Chondrocyte (in vitro differentiated cells): ENCODE measurements around the gene RHBDF2. TPM values are rescaled to one million over a fixed set of nuclear protein-coding genes. Genes with fewer than 3 reads are reported as not detected.

Experiments
- DNase-seq: peaks from one replicate; pipeline ENCODE4 v3.0.0; 2021; ENCODE audit warnings: mixed read lengths, low spot score
- H3K27ac Mint-ChIP-seq: one replicate; pipeline ENCODE4 v1.8.0; 2021; ENCODE audit warnings: mild to moderate bottlenecking, moderate library complexity, mixed read lengths; ENCODE audit not compliant: unreplicated experiment
- H3K27me3 Mint-ChIP-seq: 2 replicates; pipeline ENCODE4 v1.8.0; 2021; ENCODE audit warnings: low read depth, mixed read lengths
- H3K36me3 Mint-ChIP-seq: 2 replicates; pipeline ENCODE4 v1.8.0; 2021; ENCODE audit warnings: low read depth, mixed read lengths
- H3K4me1 Mint-ChIP-seq: 2 replicates; pipeline ENCODE4 v1.8.0; 2021; ENCODE audit warnings: low read depth, mild to moderate bottlenecking, mixed read lengths
- H3K4me3 Mint-ChIP-seq: one replicate; pipeline ENCODE4 v1.8.0; 2021; ENCODE audit warnings: mild to moderate bottlenecking, moderate library complexity, mixed read lengths; ENCODE audit not compliant: unreplicated experiment
- H3K9me3 Mint-ChIP-seq: 2 replicates; pipeline ENCODE4 v1.8.0; 2021; ENCODE audit warnings: low read depth, mixed read lengths
- total RNA-seq: library from RNA; stranded (reverse); gene quantifications from 3 replicates; pipeline ENCODE4 v1.2.1, GENCODE V29; 2021
- TF ChIP-seq, protein P1 (sequence below): fragments of 200-600 bp; sonication (generic); IDR thresholded peaks from 2 replicates; pipeline ENCODE4 v1.5.0; 2021; ENCODE audit warnings: antibody characterized with exemption, mild to moderate bottlenecking, moderate library complexity

Gene RHBDF2
- total RNA-seq, 1 donor from 2014 or later, result 5.4 TPM

DNA sequence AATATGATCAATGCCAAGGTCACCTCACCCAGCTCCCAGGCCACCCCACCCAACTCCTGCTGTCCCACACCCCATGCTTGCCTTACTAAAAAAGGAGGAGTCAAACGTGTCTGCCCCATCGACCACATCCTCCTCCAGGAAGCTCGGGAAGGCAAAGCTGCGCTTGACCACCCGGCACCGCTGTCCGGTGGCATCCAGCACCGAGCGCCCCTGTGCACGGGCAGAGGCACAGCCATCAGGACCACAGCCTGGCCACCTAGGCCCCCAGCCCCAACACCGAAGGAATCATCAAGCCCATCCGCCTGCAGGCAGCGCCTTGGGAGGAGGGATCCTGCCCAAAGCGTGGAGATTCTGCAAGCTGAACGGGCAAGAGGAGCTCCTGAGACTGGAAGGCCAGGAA is 23.6 kb downstream of the RHBDF2 start:
- Mint-ChIP-seq H3K27ac (no peak overlapping the region), H3K9me3 (no peaks in the 10 kb centered on the region), H3K4me1 (peaks cover 4% of the 10 kb centered on the region), H3K27me3 (no peaks in the 10 kb centered on the region), H3K36me3 (no peaks in the 10 kb centered on the region), H3K4me3 (no peak overlapping the region)
- TF ChIP-seq, protein P1, sequence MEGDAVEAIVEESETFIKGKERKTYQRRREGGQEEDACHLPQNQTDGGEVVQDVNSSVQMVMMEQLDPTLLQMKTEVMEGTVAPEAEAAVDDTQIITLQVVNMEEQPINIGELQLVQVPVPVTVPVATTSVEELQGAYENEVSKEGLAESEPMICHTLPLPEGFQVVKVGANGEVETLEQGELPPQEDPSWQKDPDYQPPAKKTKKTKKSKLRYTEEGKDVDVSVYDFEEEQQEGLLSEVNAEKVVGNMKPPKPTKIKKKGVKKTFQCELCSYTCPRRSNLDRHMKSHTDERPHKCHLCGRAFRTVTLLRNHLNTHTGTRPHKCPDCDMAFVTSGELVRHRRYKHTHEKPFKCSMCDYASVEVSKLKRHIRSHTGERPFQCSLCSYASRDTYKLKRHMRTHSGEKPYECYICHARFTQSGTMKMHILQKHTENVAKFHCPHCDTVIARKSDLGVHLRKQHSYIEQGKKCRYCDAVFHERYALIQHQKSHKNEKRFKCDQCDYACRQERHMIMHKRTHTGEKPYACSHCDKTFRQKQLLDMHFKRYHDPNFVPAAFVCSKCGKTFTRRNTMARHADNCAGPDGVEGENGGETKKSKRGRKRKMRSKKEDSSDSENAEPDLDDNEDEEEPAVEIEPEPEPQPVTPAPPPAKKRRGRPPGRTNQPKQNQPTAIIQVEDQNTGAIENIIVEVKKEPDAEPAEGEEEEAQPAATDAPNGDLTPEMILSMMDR, result no peak
- DNase-seq, result no peak

DNA sequence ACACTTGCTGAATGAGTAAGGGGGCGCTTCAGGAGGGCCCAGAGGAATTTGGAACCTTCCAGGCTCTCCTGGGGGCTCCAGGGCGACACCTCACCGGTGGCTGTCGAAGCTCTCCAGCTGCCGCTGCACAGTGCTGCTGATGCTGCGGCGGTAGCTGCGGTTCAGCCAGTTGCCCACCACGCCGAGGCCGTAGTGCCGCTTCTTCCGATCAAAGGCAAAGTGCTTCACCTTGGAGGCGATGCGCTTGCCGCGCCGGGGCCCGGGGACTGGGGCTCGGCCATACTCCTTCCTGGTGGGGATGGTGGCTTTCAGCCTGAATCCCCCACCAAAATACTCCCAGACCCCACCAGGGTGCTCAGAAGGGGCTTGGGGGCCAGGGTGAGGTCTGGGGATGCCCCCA is 24.5 kb downstream of the RHBDF2 start:
- Mint-ChIP-seq H3K27ac (no peak overlapping the region), H3K27me3 (no peaks in the 10 kb centered on the region), H3K36me3 (no peaks in the 10 kb centered on the region), H3K9me3 (no peaks in the 10 kb centered on the region), H3K4me1 (peaks cover 4% of the 10 kb centered on the region), H3K4me3 (no peak overlapping the region)
- no peak for DNase-seq
- TF ChIP-seq, protein P1, result no peak

DNA sequence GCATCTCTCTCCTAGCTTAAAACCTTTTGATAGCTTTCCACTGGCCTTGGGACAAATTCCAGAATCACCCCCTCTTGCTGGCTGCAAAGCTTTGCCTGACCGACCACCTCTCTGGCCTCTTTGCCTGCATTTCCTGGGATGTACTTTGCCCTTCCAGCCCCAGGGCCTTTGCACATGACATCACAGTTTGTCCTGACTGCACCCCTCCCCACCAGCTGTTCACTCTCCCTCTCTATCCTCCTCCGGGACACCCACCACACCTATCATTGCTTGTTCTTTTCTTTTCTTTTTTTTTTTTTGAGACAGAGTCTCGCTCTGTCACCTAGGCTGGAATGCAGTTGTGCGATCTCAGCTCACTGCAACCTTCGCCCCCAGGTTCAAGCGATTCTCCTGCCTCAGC is 25.9 kb downstream of the RHBDF2 start:
- H3K36me3 Mint-ChIP-seq, result no peaks in the 10 kb centered on the region
- H3K27ac Mint-ChIP-seq, result no peak overlapping the region
- H3K9me3 Mint-ChIP-seq, result no peaks in the 10 kb centered on the region
- TF ChIP-seq, protein P1, result no peak
- H3K4me1 Mint-ChIP-seq, result no peaks in the 10 kb centered on the region
- H3K4me3 Mint-ChIP-seq, result no peak overlapping the region
- no peaks in the 10 kb centered on the region for H3K27me3 Mint-ChIP-seq
- no peak for DNase-seq

DNA sequence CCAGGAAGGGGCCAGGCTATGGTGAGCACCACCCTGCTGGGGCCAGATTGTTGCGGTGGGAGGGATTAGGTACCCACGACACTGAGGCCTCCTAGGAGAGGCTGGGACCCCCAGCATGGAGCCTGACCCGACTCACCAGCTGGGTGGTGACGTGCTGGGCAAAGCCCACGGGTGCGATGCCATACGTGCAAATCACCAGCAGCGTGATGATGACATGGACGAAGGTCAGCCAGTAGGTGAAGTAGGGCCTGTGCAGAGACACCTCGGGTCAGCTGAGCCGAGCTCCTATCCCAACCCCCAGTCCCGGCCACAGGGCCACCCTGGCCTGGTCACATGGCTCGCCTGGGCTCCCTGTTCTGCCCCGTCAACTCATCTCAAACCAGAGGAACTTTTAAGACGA is 26.3 kb downstream of the RHBDF2 start:
- Mint-ChIP-seq H3K4me1 (no peaks in the 10 kb centered on the region), H3K9me3 (no peaks in the 10 kb centered on the region), H3K4me3 (no peak overlapping the region), H3K36me3 (no peaks in the 10 kb centered on the region), H3K27me3 (no peaks in the 10 kb centered on the region), H3K27ac (no peak overlapping the region)
- DNase-seq, result no peak
- TF ChIP-seq, protein P1, result no peak

DNA sequence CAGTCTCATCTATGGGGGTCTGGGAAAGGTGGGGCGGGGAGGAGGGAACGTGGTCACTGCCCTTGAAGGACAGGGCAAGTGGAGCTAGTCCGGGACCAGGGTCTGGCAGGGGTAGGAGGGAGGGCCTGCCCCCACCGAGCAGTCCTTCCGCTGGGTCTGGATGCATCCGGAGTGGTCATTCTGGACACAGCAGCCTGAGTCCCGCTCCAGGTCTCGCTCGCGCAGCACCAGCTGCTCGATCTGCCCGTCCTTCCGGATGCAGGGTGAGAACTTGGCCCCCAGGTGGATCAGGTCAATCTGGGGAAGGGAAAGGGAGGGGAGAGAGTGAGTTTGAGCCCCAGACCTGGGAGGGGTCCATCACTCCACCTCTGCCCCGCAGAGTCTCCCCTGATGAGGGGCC is 27.0 kb downstream of the RHBDF2 start:
- no peak for DNase-seq
- Mint-ChIP-seq H3K9me3 (no peaks in the 10 kb centered on the region), H3K4me1 (no peaks in the 10 kb centered on the region), H3K4me3 (no peak overlapping the region), H3K27ac (no peak overlapping the region), H3K36me3 (no peaks in the 10 kb centered on the region), H3K27me3 (no peaks in the 10 kb centered on the region)
- TF ChIP-seq, protein P1, result no peak
